ENCODE measurements around the gene SRL.

SRL gene

GRCh38 chr16:4241928-4242283, at the start of gene SRL:
SRL (minus strand) TSS chr16:4242080; CDS start chr16:4242067, 13 bp downstream.
- Histone ChIP-seq H3K27ac (ENCODE audit: low read length) (no peak within 1 kb of the TSS), H3K27me3 (ENCODE audit: control insufficient read depth in 1 of 2, insufficient read depth in 2 of 2, low read length in 2 of 2) (no peaks in the 10 kb centered on the region), H3K9ac (ENCODE audit: low read length in 2 of 2) (no peak within 1 kb of the TSS), H3K4me1 (ENCODE audit: control insufficient read depth, insufficient read depth, low read length) (peaks cover 15% of the 10 kb centered on the region), H3K36me3 (ENCODE audit: control insufficient read depth in 2 of 2, insufficient read depth in 2 of 2, low read length in 2 of 2) (no peaks in the 10 kb centered on the region), H3K4me3 (ENCODE audit: low read length in 2 of 2) (peak within 1 kb of the TSS in 1 of 2 donors; percentile 29), H3K9me3 (ENCODE audit: control insufficient read depth in 2 of 2, low read length in 2 of 2) (no peaks in the 10 kb centered on the region)

GRCh38 chr16:4290236-4290830, 48.5 kb upstream of the SRL start:
- Histone ChIP-seq H3K27ac (ENCODE audit: low read length) (no peak overlapping the region), H3K4me1 (ENCODE audit: control insufficient read depth, insufficient read depth, low read length) (peaks cover 32% of the 10 kb centered on the region)

GRCh38 chr16:4288148-4288921, 46.5 kb upstream of the SRL start:
- Histone ChIP-seq H3K9ac (ENCODE audit: low read length in 2 of 2) (no peak overlapping the region), H3K27me3 (ENCODE audit: control insufficient read depth in 1 of 2, insufficient read depth in 2 of 2, low read length in 2 of 2) (peaks cover 3 to 5% of the 10 kb centered on the region in 2 donors), H3K4me1 (ENCODE audit: control insufficient read depth, insufficient read depth, low read length) (peaks cover 19% of the 10 kb centered on the region), H3K27ac (ENCODE audit: low read length) (no peak overlapping the region), H3K4me3 (ENCODE audit: low read length in 2 of 2) (peak overlapping the region; percentile 35 to 44), H3K9me3 (ENCODE audit: control insufficient read depth in 2 of 2, low read length in 2 of 2) (no peaks in the 10 kb centered on the region), H3K36me3 (ENCODE audit: control insufficient read depth in 2 of 2, insufficient read depth in 2 of 2, low read length in 2 of 2) (no peaks in the 10 kb centered on the region)

More at GRCh38 chr16:4290236-4290830, 48.5 kb upstream of the SRL start:
- H3K27me3 ChIP-seq (ENCODE audit: control insufficient read depth in 1 of 2, insufficient read depth in 2 of 2, low read length in 2 of 2) = peaks cover 0 to under 1% of the 10 kb centered on the region in 2 donors
- H3K9me3 ChIP-seq (ENCODE audit: control insufficient read depth in 2 of 2, low read length in 2 of 2) = no peaks in the 10 kb centered on the region
- no peak overlapping the region for H3K4me3 ChIP-seq (ENCODE audit: low read length in 2 of 2)
- no peak overlapping the region for H3K9ac ChIP-seq (ENCODE audit: low read length in 2 of 2)
- no peaks in the 10 kb centered on the region for H3K36me3 ChIP-seq (ENCODE audit: control insufficient read depth in 2 of 2, insufficient read depth in 2 of 2, low read length in 2 of 2)

DNA sequence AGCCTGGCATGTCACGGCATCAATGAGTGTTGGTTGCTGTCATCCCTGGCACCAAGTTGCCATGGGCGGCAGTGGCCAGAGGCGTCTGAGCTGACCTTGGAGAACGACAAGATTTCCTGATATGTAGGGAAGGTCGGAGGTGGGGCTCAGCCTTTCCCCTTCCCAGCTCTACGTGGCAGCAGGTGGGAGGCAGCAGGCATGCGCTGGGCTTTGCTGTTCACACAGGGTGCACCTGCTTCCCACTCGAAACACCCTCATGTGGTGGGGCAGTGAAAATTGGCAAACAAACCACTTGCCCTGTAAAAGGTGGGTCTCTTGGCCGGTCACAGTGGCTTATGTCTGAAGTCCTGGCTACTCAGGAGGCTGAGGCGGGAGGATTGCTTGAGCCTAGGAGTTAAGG, 43.3 kb upstream of the SRL start:
- H3K9ac ChIP-seq (ENCODE audit: low read length in 2 of 2) = no peak overlapping the region
- no peak overlapping the region for H3K27ac ChIP-seq (ENCODE audit: low read length)
- H3K4me3 ChIP-seq (ENCODE audit: low read length in 2 of 2) = no peak overlapping the region
- H3K36me3 ChIP-seq (ENCODE audit: control insufficient read depth in 2 of 2, insufficient read depth in 2 of 2, low read length in 2 of 2) = no peaks in the 10 kb centered on the region
- peaks cover 0 to 3% of the 10 kb centered on the region in 2 donors for H3K9me3 ChIP-seq (ENCODE audit: control insufficient read depth in 2 of 2, low read length in 2 of 2)
- peaks cover 7% of the 10 kb centered on the region for H3K4me1 ChIP-seq (ENCODE audit: control insufficient read depth, insufficient read depth, low read length)
- peaks cover 3 to 5% of the 10 kb centered on the region in 2 donors for H3K27me3 ChIP-seq (ENCODE audit: control insufficient read depth in 1 of 2, insufficient read depth in 2 of 2, low read length in 2 of 2)

- Histone ChIP-seq H3K4me3 (ENCODE audit: low read length in 2 of 2) (no peak overlapping the region), H3K9ac (ENCODE audit: low read length in 2 of 2) (no peak overlapping the region), H3K27me3 (ENCODE audit: control insufficient read depth in 1 of 2, insufficient read depth in 2 of 2, low read length in 2 of 2) (peaks cover 3 to 5% of the 10 kb centered on the region in 2 donors), H3K4me1 (ENCODE audit: control insufficient read depth, insufficient read depth, low read length) (peaks cover 7% of the 10 kb centered on the region), H3K36me3 (ENCODE audit: control insufficient read depth in 2 of 2, insufficient read depth in 2 of 2, low read length in 2 of 2) (no peaks in the 10 kb centered on the region), H3K9me3 (ENCODE audit: control insufficient read depth in 2 of 2, low read length in 2 of 2) (peaks cover 0 to 3% of the 10 kb centered on the region in 2 donors), H3K27ac (ENCODE audit: low read length) (no peak overlapping the region)
Observed at GRCh38 chr16:4283939-4284338, 42.1 kb upstream of the SRL start.

DNA sequence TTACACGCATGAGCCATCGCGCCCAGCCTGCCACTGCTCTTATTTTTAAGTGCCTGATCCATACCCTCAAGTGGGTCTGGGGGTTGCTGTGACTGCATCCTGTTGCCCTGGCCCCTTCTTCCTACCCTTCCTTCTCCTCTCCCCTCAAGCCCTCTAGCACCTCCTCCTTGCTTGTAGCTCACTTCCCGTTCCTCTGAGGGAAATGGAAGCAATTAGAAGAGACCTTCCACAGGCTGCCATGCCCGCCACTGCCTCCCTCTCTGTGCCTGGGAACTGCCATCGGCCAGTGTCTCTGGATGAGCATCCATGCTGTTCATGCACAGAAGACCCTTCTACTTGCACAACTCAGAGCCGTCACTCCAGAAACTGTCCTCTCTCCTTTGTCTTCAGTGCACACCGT, 41.6 kb upstream of the SRL start:
- Histone ChIP-seq H3K9me3 (ENCODE audit: control insufficient read depth in 2 of 2, low read length in 2 of 2) (peaks cover 0 to 3% of the 10 kb centered on the region in 2 donors), H3K9ac (ENCODE audit: low read length in 2 of 2) (no peak overlapping the region), H3K36me3 (ENCODE audit: control insufficient read depth in 2 of 2, insufficient read depth in 2 of 2, low read length in 2 of 2) (no peaks in the 10 kb centered on the region), H3K4me3 (ENCODE audit: low read length in 2 of 2) (no peak overlapping the region), H3K27me3 (ENCODE audit: control insufficient read depth in 1 of 2, insufficient read depth in 2 of 2, low read length in 2 of 2) (peaks cover 3 to 5% of the 10 kb centered on the region in 2 donors), H3K4me1 (ENCODE audit: control insufficient read depth, insufficient read depth, low read length) (peaks cover 4% of the 10 kb centered on the region), H3K27ac (ENCODE audit: low read length) (no peak overlapping the region)

GRCh38 chr16:4280625-4281024, 38.7 kb upstream of the SRL start:
- Histone ChIP-seq H3K27me3 (ENCODE audit: control insufficient read depth in 1 of 2, insufficient read depth in 2 of 2, low read length in 2 of 2) (peaks cover 3 to 5% of the 10 kb centered on the region in 2 donors), H3K27ac (ENCODE audit: low read length) (no peak overlapping the region), H3K9ac (ENCODE audit: low read length in 2 of 2) (no peak overlapping the region), H3K9me3 (ENCODE audit: control insufficient read depth in 2 of 2, low read length in 2 of 2) (peaks cover 0 to 3% of the 10 kb centered on the region in 2 donors), H3K4me1 (ENCODE audit: control insufficient read depth, insufficient read depth, low read length) (no peaks in the 10 kb centered on the region), H3K4me3 (ENCODE audit: low read length in 2 of 2) (no peak overlapping the region), H3K36me3 (ENCODE audit: control insufficient read depth in 2 of 2, insufficient read depth in 2 of 2, low read length in 2 of 2) (no peaks in the 10 kb centered on the region)

- Histone ChIP-seq H3K36me3 (ENCODE audit: control insufficient read depth in 2 of 2, insufficient read depth in 2 of 2, low read length in 2 of 2) (no peaks in the 10 kb centered on the region), H3K4me3 (ENCODE audit: low read length in 2 of 2) (no peak overlapping the region), H3K9me3 (ENCODE audit: control insufficient read depth in 2 of 2, low read length in 2 of 2) (peaks cover 0 to 3% of the 10 kb centered on the region in 2 donors), H3K27ac (ENCODE audit: low read length) (no peak overlapping the region), H3K4me1 (ENCODE audit: control insufficient read depth, insufficient read depth, low read length) (peaks cover 10% of the 10 kb centered on the region), H3K9ac (ENCODE audit: low read length in 2 of 2) (no peak overlapping the region), H3K27me3 (ENCODE audit: control insufficient read depth in 1 of 2, insufficient read depth in 2 of 2, low read length in 2 of 2) (no peaks in the 10 kb centered on the region)
Observed at GRCh38 chr16:4277987-4278513, 36.2 kb upstream of the SRL start.

- H3K27me3 ChIP-seq (ENCODE audit: control insufficient read depth in 1 of 2, insufficient read depth in 2 of 2, low read length in 2 of 2) = no peaks in the 10 kb centered on the region
Observed at GRCh38 chr16:4275861-4276260, 34.0 kb upstream of the SRL start.

GRCh38 chr16:4273858-4274311, 32.0 kb upstream of the SRL start:
- no peaks in the 10 kb centered on the region for H3K9me3 ChIP-seq (ENCODE audit: control insufficient read depth in 2 of 2, low read length in 2 of 2)
- no peaks in the 10 kb centered on the region for H3K36me3 ChIP-seq (ENCODE audit: control insufficient read depth in 2 of 2, insufficient read depth in 2 of 2, low read length in 2 of 2)
- peaks cover 19% of the 10 kb centered on the region for H3K4me1 ChIP-seq (ENCODE audit: control insufficient read depth, insufficient read depth, low read length)
- peak overlapping the region; percentile 43 to 88 for H3K4me3 ChIP-seq (ENCODE audit: low read length in 2 of 2)
- peak overlapping the region; percentile 77 for H3K27ac ChIP-seq (ENCODE audit: low read length)
- no peaks in the 10 kb centered on the region for H3K27me3 ChIP-seq (ENCODE audit: control insufficient read depth in 1 of 2, insufficient read depth in 2 of 2, low read length in 2 of 2)
- H3K9ac ChIP-seq (ENCODE audit: low read length in 2 of 2) = peak overlapping the region in 1 of 2 donors; percentile 58

More at GRCh38 chr16:4275861-4276260, 34.0 kb upstream of the SRL start:
- H3K4me1 ChIP-seq (ENCODE audit: control insufficient read depth, insufficient read depth, low read length) = peaks cover 16% of the 10 kb centered on the region
- peaks cover 0 to 2% of the 10 kb centered on the region in 2 donors for H3K9me3 ChIP-seq (ENCODE audit: control insufficient read depth in 2 of 2, low read length in 2 of 2)
- no peaks in the 10 kb centered on the region for H3K36me3 ChIP-seq (ENCODE audit: control insufficient read depth in 2 of 2, insufficient read depth in 2 of 2, low read length in 2 of 2)
- H3K27ac ChIP-seq (ENCODE audit: low read length) = no peak overlapping the region
- no peak overlapping the region for H3K4me3 ChIP-seq (ENCODE audit: low read length in 2 of 2)
- H3K9ac ChIP-seq (ENCODE audit: low read length in 2 of 2) = no peak overlapping the region

All from stomach smooth muscle (tissue), 2 donors.